ENCODE measurements around the gene DAB2. TPM values are rescaled to one million over a fixed set of nuclear protein-coding genes. Genes with fewer than 3 reads are reported as not detected.

DAB2 gene
- total and polyA plus RNA-seq, 2 experiments from 2014 or later = 8.7 to 11.4 TPM

- Histone ChIP-seq H3K4me1 (ENCODE audit: low read depth) (no peaks in the 10 kb centered on the region), H3K27me3 (no peaks in the 10 kb centered on the region), H3K4me3 (no peak overlapping the region), H3K27ac (no peak overlapping the region), H3K36me3 (no peaks in the 10 kb centered on the region), H3K9me3 (ENCODE audit: low read depth) (no peaks in the 10 kb centered on the region)
- no peak for DNase-seq (ENCODE audit: low read depth in 1 of 2, low spot score in 1 of 2)
- no peak for TF ChIP-seq CTCF (IDR thresholded peaks at IDR 0.05; ENCODE audit: low read depth, low read length)
Observed at GRCh38 chr5:39355324-39355723, 69.5 kb downstream of the DAB2 start.

GRCh38 chr5:39353717-39354399 lies 70.9 kb downstream of the DAB2 start:
- Histone ChIP-seq H3K36me3 (no peaks in the 10 kb centered on the region), H3K4me3 (no peak overlapping the region), H3K27ac (no peak overlapping the region), H3K9me3 (ENCODE audit: low read depth) (no peaks in the 10 kb centered on the region), H3K4me1 (ENCODE audit: low read depth) (no peaks in the 10 kb centered on the region), H3K27me3 (no peaks in the 10 kb centered on the region)
- DNase-seq (ENCODE audit: low read depth in 1 of 2, low spot score in 1 of 2) = no peak
- TF ChIP-seq CTCF (IDR thresholded peaks at IDR 0.05; ENCODE audit: low read depth, low read length) = no peak

- no peaks in the 10 kb centered on the region for H3K27me3 ChIP-seq
- no peak overlapping the region for H3K27ac ChIP-seq
Observed at GRCh38 chr5:39352951-39353350, 71.8 kb downstream of the DAB2 start.

GRCh38 chr5:39352170-39352569 lies 72.6 kb downstream of the DAB2 start:
- no peak for TF ChIP-seq CTCF (IDR thresholded peaks at IDR 0.05; ENCODE audit: low read depth, low read length)
- H3K27ac ChIP-seq = no peak overlapping the region
- H3K4me1 ChIP-seq (ENCODE audit: low read depth) = no peaks in the 10 kb centered on the region
- H3K27me3 ChIP-seq = no peaks in the 10 kb centered on the region
- no peaks in the 10 kb centered on the region for H3K36me3 ChIP-seq
- no peak overlapping the region for H3K4me3 ChIP-seq
- no peaks in the 10 kb centered on the region for H3K9me3 ChIP-seq (ENCODE audit: low read depth)
- no peak for DNase-seq (ENCODE audit: low read depth in 1 of 2, low spot score in 1 of 2)

More at GRCh38 chr5:39352951-39353350, 71.8 kb downstream of the DAB2 start:
- no peaks in the 10 kb centered on the region for H3K9me3 ChIP-seq (ENCODE audit: low read depth)
- no peaks in the 10 kb centered on the region for H3K4me1 ChIP-seq (ENCODE audit: low read depth)
- DNase-seq (ENCODE audit: low read depth in 1 of 2, low spot score in 1 of 2) = no peak
- no peak overlapping the region for H3K4me3 ChIP-seq
- no peaks in the 10 kb centered on the region for H3K36me3 ChIP-seq
- no peak for TF ChIP-seq CTCF (IDR thresholded peaks at IDR 0.05; ENCODE audit: low read depth, low read length)

GRCh38 chr5:39349484-39349883 lies 75.3 kb downstream of the DAB2 start:
- Histone ChIP-seq H3K36me3 (no peaks in the 10 kb centered on the region), H3K9me3 (ENCODE audit: low read depth) (no peaks in the 10 kb centered on the region), H3K4me3 (no peak overlapping the region), H3K27me3 (no peaks in the 10 kb centered on the region), H3K4me1 (ENCODE audit: low read depth) (no peaks in the 10 kb centered on the region), H3K27ac (no peak overlapping the region)
- no peak for TF ChIP-seq CTCF (IDR thresholded peaks at IDR 0.05; ENCODE audit: low read depth, low read length)
- DNase-seq (ENCODE audit: low read depth in 1 of 2, low spot score in 1 of 2) = no peak
